Esophagus (tissue), 2 donors: ENCODE data around the gene POLR3E. TPM values are rescaled to one million over a fixed set of nuclear protein-coding genes. Genes with fewer than 3 reads are reported as not detected.

Source experiments
- H3K27ac ChIP-seq, 2 donors: one replicate each; pipeline ENCODE4 v1.5.1; 2013; ENCODE audit warnings: low read depth in 2 of 2, mild to moderate bottlenecking in 2 of 2, inconsistent platforms in 1 of 2, low read length in 1 of 2, moderate library complexity in 1 of 2
- H3K27me3 ChIP-seq, 2 donors: one replicate each; pipeline ENCODE4 v1.6.1; 2013; ENCODE audit warnings: low read length in 2 of 2, control low read depth in 1 of 2, mild to moderate bottlenecking in 1 of 2; ENCODE audit not compliant: insufficient read depth in 2 of 2, control insufficient read depth in 1 of 2
- H3K36me3 ChIP-seq, 2 donors: one replicate each; pipeline ENCODE4 v1.6.1; 2013; ENCODE audit warnings: low read length in 1 of 2; ENCODE audit not compliant: control insufficient read depth in 2 of 2, insufficient read depth in 2 of 2
- H3K4me1 ChIP-seq, 2 donors: one replicate each; pipeline ENCODE4 v1.6.1; 2013; ENCODE audit warnings: low read length in 1 of 2; ENCODE audit not compliant: control insufficient read depth in 2 of 2, insufficient read depth in 2 of 2
- H3K4me3 ChIP-seq, 2 donors: one replicate each; pipeline ENCODE4 v1.5.1; 2013; ENCODE audit warnings: low read length in 2 of 2, mild to moderate bottlenecking in 2 of 2, low read depth in 1 of 2, moderate library complexity in 1 of 2
- H3K9me3 ChIP-seq, 2 donors: one replicate each; pipeline ENCODE4 v1.6.1; 2013; ENCODE audit warnings: mild to moderate bottlenecking in 2 of 2, low read depth in 1 of 2, low read length in 1 of 2, moderate library complexity in 1 of 2; ENCODE audit not compliant: control insufficient read depth in 2 of 2, insufficient read depth in 1 of 2
- WGBS, 2 donors: extraction: QIAGEN DNeasy Blood & Tissue Kit; methylation state at CpG; one replicate each; pipeline ENCODE4 v1.1.7; 2013; 5-methylcytosine and 5-hydroxymethylcytosine counted together
- polyA plus RNA-seq, 2 donors: library from polyadenylated mRNA; stranded (reverse); fragments of 200-250 nt; gene quantifications; one replicate each; pipeline ENCODE4 v1.2.3, GENCODE V29; 2013
- donor health status: healthy with polysubstance abuse.
- donor health status: Bipolar disorder and iron deficiency.

The POLR3E gene
- polyA plus RNA-seq, 2 donors = 20.2 to 20.3 TPM

GRCh38 chr16:22327446-22327775 lies 30.2 kb downstream of the POLR3E start:
- no peak overlapping the region for H3K27ac ChIP-seq
- no peaks in the 10 kb centered on the region for H3K27me3 ChIP-seq
- peaks cover 20 to 65% of the 10 kb centered on the region in 2 donors for H3K36me3 ChIP-seq
- H3K4me1 ChIP-seq = no peaks in the 10 kb centered on the region
- 93% methylated on average over 6 of the region's 6 CpGs for WGBS, 2 donors
- no peak overlapping the region for H3K4me3 ChIP-seq
- no peaks in the 10 kb centered on the region for H3K9me3 ChIP-seq

GRCh38 chr16:22328081-22328725 lies 31.0 kb downstream of the POLR3E start:
- 89 to 92% methylated on average over 10 of the region's 10 CpGs for WGBS, 2 donors

GRCh38 chr16:22329199-22329695 lies 32.0 kb downstream of the POLR3E start:
- Histone ChIP-seq H3K9me3 (no peaks in the 10 kb centered on the region), H3K27ac (no peak overlapping the region), H3K27me3 (no peaks in the 10 kb centered on the region), H3K4me3 (no peak overlapping the region), H3K4me1 (no peaks in the 10 kb centered on the region), H3K36me3 (peaks cover 16 to 52% of the 10 kb centered on the region in 2 donors)
- 97% methylated on average over 9 of the region's 9 CpGs for WGBS, 2 donors

More at GRCh38 chr16:22328081-22328725, 31.0 kb downstream of the POLR3E start:
- Histone ChIP-seq H3K4me3 (no peak overlapping the region), H3K4me1 (no peaks in the 10 kb centered on the region), H3K36me3 (peaks cover 20 to 58% of the 10 kb centered on the region in 2 donors), H3K27ac (no peak overlapping the region), H3K27me3 (no peaks in the 10 kb centered on the region), H3K9me3 (no peaks in the 10 kb centered on the region)

DNA sequence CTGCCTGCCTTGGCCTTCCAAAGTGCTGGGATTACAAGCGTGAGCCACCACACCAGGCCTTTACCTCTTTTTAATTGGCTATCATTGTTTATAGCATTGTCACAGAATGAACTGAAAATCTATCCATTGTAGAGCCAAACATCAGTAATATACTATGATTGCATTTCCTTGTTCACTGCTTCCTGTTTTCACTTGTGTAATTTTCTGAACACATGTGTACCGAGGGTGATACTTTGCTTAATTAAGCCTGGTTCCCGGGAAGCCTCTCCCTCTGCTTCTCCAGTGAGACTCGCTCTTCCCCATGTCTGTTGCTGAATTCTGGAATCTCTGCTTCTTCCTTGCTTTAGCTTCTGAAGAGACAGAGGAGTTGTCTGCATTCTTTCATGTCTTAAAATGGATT lies 33.1 kb downstream of the POLR3E start:
- WGBS, 2 donors = 64 to 66% methylated on average over 4 of the region's 4 CpGs
- H3K4me1 ChIP-seq = no peaks in the 10 kb centered on the region
- no peaks in the 10 kb centered on the region for H3K27me3 ChIP-seq
- no peak overlapping the region for H3K27ac ChIP-seq
- no peak overlapping the region for H3K4me3 ChIP-seq
- H3K9me3 ChIP-seq = no peaks in the 10 kb centered on the region
- H3K36me3 ChIP-seq = peaks cover 18 to 43% of the 10 kb centered on the region in 2 donors

DNA sequence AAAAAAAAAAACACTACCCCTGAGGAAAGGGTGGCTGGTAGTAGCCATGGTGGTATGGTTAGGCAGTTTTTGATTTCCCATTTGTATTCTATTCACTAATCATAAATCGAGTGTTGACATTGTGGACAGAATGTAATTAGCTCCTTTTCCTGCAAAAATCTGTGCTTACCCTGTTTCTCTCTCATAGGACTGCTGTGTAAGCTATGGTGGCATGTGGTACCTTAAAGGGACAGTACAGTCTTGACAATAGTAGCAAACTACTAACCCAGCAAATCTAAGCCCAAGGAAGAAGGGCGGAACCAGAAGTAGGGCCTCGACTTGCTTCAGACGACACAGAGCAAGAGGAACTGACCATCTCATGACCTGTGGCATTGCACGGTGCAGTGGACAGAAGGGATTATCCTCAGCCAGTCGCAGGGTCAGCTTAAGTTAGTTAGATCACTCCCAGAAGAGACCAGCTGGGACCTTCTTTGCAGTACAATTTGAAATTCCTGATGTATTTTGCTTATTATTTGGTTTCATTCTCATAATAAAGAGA lies 36.3 kb downstream of the POLR3E start:
- Histone ChIP-seq H3K36me3 (peaks cover 10 to 24% of the 10 kb centered on the region in 2 donors), H3K4me1 (no peaks in the 10 kb centered on the region), H3K27ac (no peak overlapping the region), H3K27me3 (no peaks in the 10 kb centered on the region), H3K4me3 (no peak overlapping the region), H3K9me3 (peaks cover 4 to 8% of the 10 kb centered on the region in 2 donors)
- WGBS, 2 donors = 74 to 82% methylated on average over 6 of the region's 6 CpGs

- WGBS, 2 donors = 98% methylated on average over 3 of the region's 3 CpGs
- Histone ChIP-seq H3K4me3 (no peak overlapping the region), H3K36me3 (peaks cover 7 to 20% of the 10 kb centered on the region in 2 donors), H3K4me1 (no peaks in the 10 kb centered on the region), H3K9me3 (peaks cover 4 to 8% of the 10 kb centered on the region in 2 donors), H3K27ac (no peak overlapping the region), H3K27me3 (no peaks in the 10 kb centered on the region)
These were observed 38.5 kb downstream of the POLR3E start for GRCh38 chr16:22335668-22336246.

DNA sequence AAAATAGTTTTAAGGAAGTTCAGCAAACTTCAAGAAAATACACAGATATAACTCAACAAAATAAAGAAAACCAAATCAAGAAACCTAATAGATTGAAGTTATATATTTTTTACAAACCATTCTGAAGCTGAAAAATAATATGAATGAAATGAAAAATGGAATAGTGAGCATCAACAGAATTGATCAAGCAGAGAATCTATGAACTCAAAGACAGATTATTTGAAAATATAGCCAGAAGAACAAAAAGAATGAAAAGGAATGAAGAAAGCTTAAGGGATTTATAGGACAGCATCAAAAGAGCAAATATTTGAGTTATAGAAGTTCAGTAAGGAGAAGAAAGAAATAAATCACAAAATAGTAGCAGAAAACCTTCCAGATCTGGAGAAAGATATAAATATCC lies 39.4 kb downstream of the POLR3E start:
- Histone ChIP-seq H3K36me3 (peaks cover 7 to 18% of the 10 kb centered on the region in 2 donors), H3K4me1 (no peaks in the 10 kb centered on the region), H3K9me3 (peaks cover 4 to 8% of the 10 kb centered on the region in 2 donors), H3K27ac (no peak overlapping the region), H3K4me3 (no peak overlapping the region), H3K27me3 (no peaks in the 10 kb centered on the region)

- H3K4me3 ChIP-seq = no peak overlapping the region
- H3K4me1 ChIP-seq = no peaks in the 10 kb centered on the region
- H3K9me3 ChIP-seq = peaks cover 4 to 8% of the 10 kb centered on the region in 2 donors
- H3K36me3 ChIP-seq = peaks cover 7 to 16% of the 10 kb centered on the region in 2 donors
- no peaks in the 10 kb centered on the region for H3K27me3 ChIP-seq
- no peak overlapping the region for H3K27ac ChIP-seq
These were observed 39.8 kb downstream of the POLR3E start for GRCh38 chr16:22337045-22337444.

- 94% methylated on average over 4 of the region's 4 CpGs for WGBS, 2 donors
- Histone ChIP-seq H3K27ac (no peak overlapping the region), H3K4me3 (no peak overlapping the region), H3K9me3 (peaks cover 4 to 8% of the 10 kb centered on the region in 2 donors), H3K27me3 (no peaks in the 10 kb centered on the region), H3K4me1 (no peaks in the 10 kb centered on the region), H3K36me3 (peaks cover 7 to 13% of the 10 kb centered on the region in 2 donors)
These were observed 40.8 kb downstream of the POLR3E start for GRCh38 chr16:22337849-22338635.
